A549 (cell line): ENCODE measurements around the gene RUNX1.

Experiments
- CEBPB ChIP-seq, 2 experiments: fragments of >200 bp in 1 of 2; sonication (Bioruptor Twin) in 1 of 2; formaldehyde crosslinking in 1 of 2; IDR thresholded peaks; 2 replicates each; pipeline ENCODE4 v1.6.1; 2012 to 2016
- CHD4 ChIP-seq: fragments of 200-600 bp; sonication (generic); IDR thresholded peaks from 2 replicates; pipeline ENCODE4 v1.6.1; 2016; ENCODE audit warnings: antibody characterized with exemption, mild to moderate bottlenecking, borderline replicate concordance
- ESRRA ChIP-seq: fragments of 150-350 bp; IDR thresholded peaks from 2 replicates; pipeline ENCODE4 v1.6.1; 2014; ENCODE audit warnings: mild to moderate bottlenecking, low read length, borderline replicate concordance
- HOXA7 ChIP-seq: fragments of 250-450 bp; sonication (Bioruptor Pico); IDR thresholded peaks from 2 replicates; pipeline ENCODE4 v1.5.0; 2020; ENCODE audit warnings: mild to moderate bottlenecking, moderate library complexity
- KDM1A ChIP-seq: fragments of 200-600 bp; sonication (generic); IDR thresholded peaks from 2 replicates; pipeline ENCODE4 v1.6.1; 2016; ENCODE audit warnings: low read depth, mild to moderate bottlenecking
- MAFK ChIP-seq: fragments of 450-650 bp; IDR thresholded peaks from 2 replicates; pipeline ENCODE4 v1.6.1; 2014; ENCODE audit not compliant: partially characterized antibody
- PHF8 ChIP-seq: fragments of 200-600 bp; sonication (generic); IDR thresholded peaks from 2 replicates; pipeline ENCODE4 v1.6.1; 2016; ENCODE audit warnings: low read depth, mild to moderate bottlenecking, antibody characterized with exemption, moderate library complexity, borderline replicate concordance
- POLR2AphosphoS2 ChIP-seq: conservative IDR thresholded peaks from 2 replicates; pipeline ENCODE4 v1.6.1; 2012; ENCODE audit warnings: low read length, improper control_type of control experiment, inconsistent platforms
- TF ChIP-seq, protein P1 (sequence below): fragments of >200 bp; sonication (Bioruptor Twin); formaldehyde crosslinking; IDR thresholded peaks from 3 replicates; pipeline ENCODE4 v1.5.1; 2016

DNA sequence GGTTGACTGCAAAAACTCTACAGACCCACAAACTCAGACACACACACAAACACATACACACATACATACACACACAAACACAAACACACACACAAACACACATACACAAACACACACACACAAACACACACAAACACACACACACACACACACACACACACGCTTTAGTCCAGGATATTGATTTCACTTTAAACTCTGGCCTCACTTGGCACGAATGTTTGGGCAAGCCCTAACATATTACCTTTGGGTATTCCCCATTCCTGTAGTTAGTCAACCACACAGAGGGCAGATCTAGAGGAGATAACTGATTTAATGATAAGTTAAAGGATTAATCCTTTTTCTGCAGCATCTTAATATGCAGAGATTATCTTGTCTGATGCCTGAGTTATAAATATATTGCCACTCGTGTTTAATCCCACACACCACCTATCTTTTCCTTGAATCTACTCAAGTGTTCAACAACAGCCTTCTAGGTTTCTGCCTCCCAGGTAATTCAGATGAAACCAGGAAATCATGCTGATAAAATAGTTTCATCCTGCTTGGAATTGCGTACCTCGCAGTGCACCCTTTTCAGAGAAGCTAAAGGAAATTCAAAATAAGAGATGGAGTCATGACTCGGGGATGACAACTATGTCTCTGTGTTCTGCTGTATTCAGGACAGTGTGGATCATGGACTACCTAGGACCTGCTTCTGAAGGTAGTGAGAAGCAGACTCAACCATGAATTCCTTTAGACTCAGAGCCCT, 14.5 kb upstream of the RUNX1 start:
- TF ChIP-seq, protein P1, sequence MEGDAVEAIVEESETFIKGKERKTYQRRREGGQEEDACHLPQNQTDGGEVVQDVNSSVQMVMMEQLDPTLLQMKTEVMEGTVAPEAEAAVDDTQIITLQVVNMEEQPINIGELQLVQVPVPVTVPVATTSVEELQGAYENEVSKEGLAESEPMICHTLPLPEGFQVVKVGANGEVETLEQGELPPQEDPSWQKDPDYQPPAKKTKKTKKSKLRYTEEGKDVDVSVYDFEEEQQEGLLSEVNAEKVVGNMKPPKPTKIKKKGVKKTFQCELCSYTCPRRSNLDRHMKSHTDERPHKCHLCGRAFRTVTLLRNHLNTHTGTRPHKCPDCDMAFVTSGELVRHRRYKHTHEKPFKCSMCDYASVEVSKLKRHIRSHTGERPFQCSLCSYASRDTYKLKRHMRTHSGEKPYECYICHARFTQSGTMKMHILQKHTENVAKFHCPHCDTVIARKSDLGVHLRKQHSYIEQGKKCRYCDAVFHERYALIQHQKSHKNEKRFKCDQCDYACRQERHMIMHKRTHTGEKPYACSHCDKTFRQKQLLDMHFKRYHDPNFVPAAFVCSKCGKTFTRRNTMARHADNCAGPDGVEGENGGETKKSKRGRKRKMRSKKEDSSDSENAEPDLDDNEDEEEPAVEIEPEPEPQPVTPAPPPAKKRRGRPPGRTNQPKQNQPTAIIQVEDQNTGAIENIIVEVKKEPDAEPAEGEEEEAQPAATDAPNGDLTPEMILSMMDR, result no peak
- TF ChIP-seq HOXA7 (CRISPR knock-in tag), result no peak
- no peak for TF ChIP-seq CHD4
- no peak for TF ChIP-seq POLR2AphosphoS2
- TF ChIP-seq KDM1A, result no peak
- TF ChIP-seq CEBPB (IDR thresholded peaks at IDR 0.05), result no peak
- TF ChIP-seq ESRRA, result no peak
- no peak for TF ChIP-seq MAFK
- no peak for TF ChIP-seq PHF8
